HG02981 (cell line): ENCODE data around the gene SLC52A1.

ENCODE experiments used
- ATAC-seq: cut with Tn5 transposase; IDR thresholded peaks from one replicate; pipeline ENCODE4 v1.9.1; 2021; ENCODE audit warnings: mild to moderate bottlenecking, moderate library complexity; ENCODE audit not compliant: unreplicated experiment

Gene SLC52A1

DNA sequence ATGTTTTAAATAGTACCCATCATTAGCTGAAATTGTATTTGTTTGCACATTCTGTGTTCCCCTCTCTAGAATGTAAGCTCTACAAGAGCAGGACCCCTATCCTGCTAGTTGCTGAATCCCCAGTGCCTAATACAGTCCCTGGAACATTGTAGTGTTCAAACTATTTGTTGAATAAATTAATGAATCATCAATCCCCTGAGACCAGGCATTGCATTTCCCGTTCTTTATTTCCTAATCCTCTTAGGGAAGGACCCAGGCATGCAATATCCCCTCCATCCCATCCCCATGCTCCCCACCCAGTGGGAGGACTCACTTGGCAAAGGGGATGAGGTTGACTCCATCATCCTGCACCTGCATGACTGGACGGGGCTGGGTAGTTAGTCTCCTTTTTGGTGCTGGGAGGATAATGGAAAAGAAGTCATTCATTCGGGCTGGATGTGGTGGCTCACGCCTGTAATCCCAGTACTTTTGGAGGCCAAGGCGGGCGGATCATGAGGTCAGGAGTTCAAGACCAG, 41.1 kb downstream of the SLC52A1 start:
- ATAC-seq = no peak

DNA sequence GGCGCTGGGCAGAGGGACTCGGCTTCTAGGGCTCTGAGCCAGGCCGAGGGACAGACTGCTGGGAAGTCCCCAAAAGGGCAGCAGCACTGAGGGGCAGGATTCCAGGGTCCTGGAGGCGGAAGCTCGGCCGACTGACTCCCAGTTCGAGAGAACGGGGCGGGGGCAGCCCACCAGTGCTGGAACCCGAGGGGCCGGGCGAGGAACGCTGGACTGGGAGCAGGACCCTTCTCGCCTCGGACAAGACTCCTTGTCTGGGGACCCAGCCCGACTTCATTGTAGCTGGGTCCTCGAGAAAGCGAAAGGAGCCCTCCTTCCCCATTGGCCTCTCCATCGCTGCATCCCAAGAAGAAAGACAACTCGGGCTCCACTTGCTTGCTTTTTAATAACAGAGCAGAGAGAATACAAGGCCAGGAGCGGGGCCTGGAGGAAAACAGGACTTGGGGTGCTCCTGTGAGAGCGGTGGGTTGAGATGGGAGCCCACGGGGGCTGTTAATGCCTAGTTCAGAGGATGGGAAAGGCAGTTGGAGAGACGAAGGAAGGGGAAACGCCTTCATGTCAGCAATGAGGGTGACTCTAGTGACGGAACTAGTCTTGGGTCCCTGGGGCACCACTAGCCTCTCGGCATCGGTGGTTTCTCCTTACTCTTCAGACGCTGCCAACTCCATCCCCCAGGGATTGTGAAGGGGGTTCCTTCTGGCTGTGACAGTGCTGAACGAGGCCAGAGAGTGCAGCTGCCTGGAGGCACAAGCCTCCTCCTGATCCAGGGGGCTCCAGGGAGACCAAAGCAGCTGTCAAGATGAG, 47.3 kb downstream of the SLC52A1 start:
- ATAC-seq = no peak

DNA sequence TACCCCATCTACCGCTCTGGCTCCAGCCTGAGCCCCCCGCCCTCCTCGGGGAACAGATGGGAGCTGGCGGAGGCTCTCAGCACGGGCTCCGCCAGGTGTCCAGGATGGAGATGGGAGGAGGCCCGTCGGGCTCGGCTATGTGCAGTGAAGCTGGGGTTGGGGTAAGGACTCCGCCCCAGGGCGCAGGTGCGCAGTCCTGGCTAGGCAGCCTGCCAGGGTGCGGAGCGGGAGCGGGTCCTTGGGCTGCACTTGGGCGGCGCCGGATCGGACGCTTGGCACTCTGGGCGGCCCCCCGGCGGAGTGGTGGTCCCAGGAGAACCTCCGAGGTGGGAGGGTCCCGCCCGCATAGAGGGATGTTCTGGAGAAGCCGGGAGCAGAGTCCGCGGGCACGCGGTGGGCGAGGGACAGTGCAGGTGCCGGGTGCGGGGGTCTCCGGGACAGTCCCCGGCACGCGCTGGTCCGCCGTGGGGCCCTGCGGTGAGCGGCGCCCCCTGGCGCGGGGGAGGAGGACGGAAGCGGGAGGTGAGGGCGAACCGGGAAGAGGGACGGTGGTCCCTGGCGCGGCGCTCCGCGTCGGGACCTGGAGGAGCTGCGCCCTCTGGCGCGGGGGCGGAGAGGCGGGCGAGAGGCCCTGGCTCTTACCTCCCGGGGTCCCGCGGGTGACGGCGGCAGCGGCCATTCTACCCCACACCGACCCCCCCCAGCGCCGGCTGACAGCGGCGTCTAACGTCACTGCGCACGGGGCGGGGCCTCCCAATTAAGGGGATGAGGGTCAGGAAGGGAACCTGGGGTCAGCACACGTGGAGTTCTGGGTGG, 48.1 kb downstream of the SLC52A1 start, which contains the start of gene CAMTA2:
TSS of gene CAMTA2 (minus strand) at position 725 of the 816 bp plus-strand sequence. CDS start 1,453 bp downstream, outside the sequence.
- ATAC-seq = peak; percentile 71

DNA sequence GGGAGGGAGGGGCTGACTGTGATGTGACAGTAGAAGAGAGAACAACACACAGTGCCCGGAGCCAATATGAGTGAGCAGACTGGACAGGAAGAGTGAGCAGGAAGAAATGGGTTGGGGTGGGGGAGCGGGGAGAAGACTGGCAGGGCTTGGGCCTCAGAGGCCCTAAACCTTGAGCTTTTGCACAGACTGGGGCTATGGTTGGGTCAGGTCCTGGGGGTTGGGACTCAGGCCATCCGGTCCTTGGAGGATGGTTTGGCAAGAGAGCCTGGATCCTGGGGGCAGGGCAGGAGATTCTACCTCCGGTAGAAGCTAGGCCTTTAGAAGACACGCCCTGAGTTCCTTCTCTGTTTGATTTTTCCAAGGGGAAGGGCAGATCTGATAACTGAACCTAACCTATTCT, 48.8 kb downstream of the SLC52A1 start:
- ATAC-seq = no peak
